Measurements from ENCODE around the gene DDAH1. TPM values are rescaled to one million over a fixed set of nuclear protein-coding genes. Genes with fewer than 3 reads are reported as not detected.

Gene DDAH1
- total RNA-seq, 4 donors from 2014 or later = 8.3 to 21.1 (median 13.3) TPM

DNA sequence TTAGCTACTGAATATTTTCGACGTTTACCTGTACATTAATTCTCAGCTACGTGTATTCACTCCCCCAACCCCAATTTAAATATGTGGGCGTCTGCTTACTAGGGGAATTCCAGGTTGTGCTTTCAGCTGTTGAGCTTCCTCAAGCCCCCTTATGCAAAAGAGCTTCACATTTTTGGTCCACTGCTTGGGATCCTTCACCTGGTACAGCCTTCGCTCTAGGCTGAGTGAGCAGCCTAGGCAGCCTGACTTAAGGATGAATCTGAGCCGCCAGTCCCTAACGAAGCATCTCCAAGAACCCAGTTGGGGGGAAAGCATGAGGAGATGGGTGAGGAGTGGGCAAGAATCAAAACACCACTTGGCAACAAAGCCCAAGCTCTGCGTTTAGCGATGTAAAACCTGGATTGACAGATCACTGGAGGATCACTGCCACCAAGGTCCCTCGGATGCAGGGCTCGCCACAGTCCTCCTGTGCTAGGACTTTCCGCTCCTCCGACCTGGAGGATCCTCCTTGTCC lies 189.2 kb downstream of the DDAH1 start:
- TF ChIP-seq POLR2A (IDR thresholded peaks at IDR 0.05) = no peak
- TF ChIP-seq, protein P1, sequence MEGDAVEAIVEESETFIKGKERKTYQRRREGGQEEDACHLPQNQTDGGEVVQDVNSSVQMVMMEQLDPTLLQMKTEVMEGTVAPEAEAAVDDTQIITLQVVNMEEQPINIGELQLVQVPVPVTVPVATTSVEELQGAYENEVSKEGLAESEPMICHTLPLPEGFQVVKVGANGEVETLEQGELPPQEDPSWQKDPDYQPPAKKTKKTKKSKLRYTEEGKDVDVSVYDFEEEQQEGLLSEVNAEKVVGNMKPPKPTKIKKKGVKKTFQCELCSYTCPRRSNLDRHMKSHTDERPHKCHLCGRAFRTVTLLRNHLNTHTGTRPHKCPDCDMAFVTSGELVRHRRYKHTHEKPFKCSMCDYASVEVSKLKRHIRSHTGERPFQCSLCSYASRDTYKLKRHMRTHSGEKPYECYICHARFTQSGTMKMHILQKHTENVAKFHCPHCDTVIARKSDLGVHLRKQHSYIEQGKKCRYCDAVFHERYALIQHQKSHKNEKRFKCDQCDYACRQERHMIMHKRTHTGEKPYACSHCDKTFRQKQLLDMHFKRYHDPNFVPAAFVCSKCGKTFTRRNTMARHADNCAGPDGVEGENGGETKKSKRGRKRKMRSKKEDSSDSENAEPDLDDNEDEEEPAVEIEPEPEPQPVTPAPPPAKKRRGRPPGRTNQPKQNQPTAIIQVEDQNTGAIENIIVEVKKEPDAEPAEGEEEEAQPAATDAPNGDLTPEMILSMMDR (IDR thresholded peaks at IDR 0.05) = no peak
- no peak for DNase-seq (ENCODE audit: low spot score in 2 of 2)
- peak overlapping the region; percentile 94 for H3K4me3 ChIP-seq (ENCODE audit: low read depth, poor library complexity, severe bottlenecking)
- intact Hi-C loops (cut with DNase I; ENCODE audit: low total_unique reads) = no loop called here
- 0 to 2% methylated on average over 13 of the region's 13 CpGs for whole genome bisulfite sequencing, 2 donors

DNA sequence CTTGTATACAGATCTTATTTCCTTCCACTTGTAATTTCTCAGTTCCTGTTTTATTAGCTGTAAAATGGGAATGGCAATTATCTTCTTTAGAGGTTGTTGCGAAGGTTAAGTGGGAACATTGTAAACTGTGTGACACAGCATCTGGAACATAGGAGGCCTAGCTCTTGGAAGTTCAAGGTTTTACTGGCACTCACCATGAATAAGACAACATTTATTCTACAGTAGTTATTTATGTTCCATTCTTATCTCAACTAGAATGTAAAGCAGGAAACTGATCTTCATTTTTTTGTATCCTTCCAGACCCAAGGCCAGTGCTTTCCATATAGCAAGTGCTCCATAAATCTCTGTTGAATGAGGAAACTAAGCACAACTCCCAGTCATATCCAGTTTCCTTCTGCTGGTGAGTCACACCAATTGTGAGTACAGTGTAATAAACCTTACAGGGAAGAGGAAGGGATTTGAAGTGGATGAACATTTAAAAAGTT lies 189.9 kb downstream of the DDAH1 start:
- 50 to 61% methylated on average over 1 of the region's 1 CpG for WGBS, 2 donors
- intact Hi-C loops (cut with DNase I; ENCODE audit: low total_unique reads) = no loop called here
- TF ChIP-seq POLR2A (IDR thresholded peaks at IDR 0.05) = no peak
- TF ChIP-seq, protein P1 (IDR thresholded peaks at IDR 0.05) = no peak
- no peak for DNase-seq (ENCODE audit: low spot score in 2 of 2)
- H3K4me3 ChIP-seq (ENCODE audit: low read depth, poor library complexity, severe bottlenecking) = no peak overlapping the region

DNA sequence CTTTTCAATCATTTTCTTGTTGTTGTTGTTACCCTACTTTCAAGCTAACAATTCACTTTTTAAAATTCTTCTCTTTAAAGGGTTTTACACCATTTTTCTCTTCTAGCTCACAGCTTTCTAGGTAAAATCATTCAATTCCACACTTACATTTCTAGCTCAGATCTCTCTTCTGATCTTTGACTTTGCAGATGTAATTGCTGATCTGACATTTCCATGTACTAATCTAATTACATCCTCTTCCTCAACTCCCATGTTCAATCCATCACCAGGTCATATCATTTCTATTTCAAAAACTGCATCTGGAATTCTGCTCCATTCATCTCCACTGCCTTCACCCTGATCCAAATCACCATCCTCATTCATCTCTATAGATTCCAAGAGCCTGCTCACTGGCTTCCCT lies 191.6 kb downstream of the DDAH1 start:
- TF ChIP-seq, protein P1 (IDR thresholded peaks at IDR 0.05) = no peak
- no peak for TF ChIP-seq POLR2A (IDR thresholded peaks at IDR 0.05)
- H3K4me3 ChIP-seq (ENCODE audit: low read depth, poor library complexity, severe bottlenecking) = no peak overlapping the region
- DNase-seq (ENCODE audit: low spot score in 2 of 2) = no peak
- intact Hi-C loops (cut with DNase I; ENCODE audit: low total_unique reads) = no loop called here

DNA sequence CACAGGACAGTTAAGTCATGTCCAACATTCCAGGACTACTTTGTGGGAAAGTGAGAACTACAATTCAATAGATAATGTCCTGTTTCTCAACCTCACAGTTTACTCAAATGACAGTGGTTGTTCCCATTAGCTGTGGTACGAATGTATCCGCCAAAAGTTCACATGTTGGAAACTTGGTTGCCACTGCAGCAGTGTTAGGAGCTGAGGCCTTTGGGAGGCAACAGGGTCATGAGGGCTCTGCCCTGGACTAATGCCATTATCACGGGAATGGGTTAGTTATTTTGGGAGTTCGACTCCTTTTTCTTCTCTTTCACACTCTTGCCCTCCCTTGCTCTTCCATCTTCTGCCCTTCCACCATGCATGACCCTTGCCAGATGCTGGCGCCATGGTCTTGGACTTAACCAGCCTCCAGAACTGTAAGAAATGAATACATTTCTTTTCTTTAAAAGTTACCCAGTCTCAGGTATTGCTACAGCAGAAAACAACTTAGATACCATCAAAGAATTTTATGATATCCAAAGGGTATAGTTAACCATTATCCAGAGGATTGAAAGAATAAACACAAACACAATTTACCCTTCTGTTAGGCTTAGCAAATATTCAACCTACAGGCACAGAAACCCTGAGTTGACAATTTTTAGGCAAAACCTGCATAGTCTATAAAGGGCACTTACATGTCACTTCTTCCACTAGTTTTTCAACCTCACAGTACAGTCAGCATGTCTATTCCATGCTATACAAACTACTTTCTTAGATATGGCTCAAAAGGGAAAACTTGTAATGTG lies 196.0 kb downstream of the DDAH1 start:
- intact Hi-C loops (cut with DNase I; ENCODE audit: low total_unique reads) = no loop called here
- WGBS, 2 donors = 88 to 91% methylated on average over 5 of the region's 5 CpGs
- TF ChIP-seq POLR2A (IDR thresholded peaks at IDR 0.05) = no peak
- TF ChIP-seq, protein P1 (IDR thresholded peaks at IDR 0.05) = no peak
- no peak overlapping the region for H3K4me3 ChIP-seq (ENCODE audit: low read depth, poor library complexity, severe bottlenecking)
- no peak for DNase-seq (ENCODE audit: low spot score in 2 of 2)

Other genes with a start within 250 kb of the DDAH1 start
- gene C1orf52, start 205.5 kb downstream of the DDAH1 start, total RNA-seq = 10 to 100 TPM; 12.4 to 27.0 (median 20.5) TPM
- gene BCL10, start 188.5 kb downstream of the DDAH1 start, total RNA-seq = 10 to 100 TPM; 17.8 to 34.4 (median 22.2) TPM
- 100 to 1,000 TPM in 2 of 4 donors, 10 to 100 TPM in 2; 47.1 to 174 (median 80.4) TPM for gene CCN1, start 115.6 kb upstream of the DDAH1 start, total RNA-seq
- 10 to 100 TPM in 2 of 4 donors, 1 to 10 TPM in 2; 8.9 to 11.7 (median 10.5) TPM for gene ZNHIT6, start 243.3 kb upstream of the DDAH1 start, total RNA-seq